HepG2 (cell line): ENCODE measurements around the gene TGM2. TPM values are rescaled to one million over a fixed set of nuclear protein-coding genes. Genes with fewer than 3 reads are reported as not detected.

Experiments
- DDIT3 ChIP-seq: sonication (generic); formaldehyde crosslinking; IDR thresholded peaks from 2 replicates; pipeline ENCODE4 v1.4.0; 2020; ENCODE audit warnings: mild to moderate bottlenecking, missing genetic modification reagents
- DNMT3B ChIP-seq: conservative IDR thresholded peaks from 2 replicates; pipeline ENCODE4 v1.6.1; 2016; ENCODE audit warnings: missing biosample characterization, control low read depth
- FIP1L1 ChIP-seq: fragments of 200-400 bp; formaldehyde crosslinking; IDR thresholded peaks from 2 replicates; pipeline ENCODE4 v1.6.1; 2018; ENCODE audit warnings: low read depth, mild to moderate bottlenecking, low read length, moderate library complexity, borderline replicate concordance; ENCODE audit not compliant: insufficient read depth
- HOXA7 ChIP-seq: sonication (generic); formaldehyde crosslinking; IDR thresholded peaks from 2 replicates; pipeline ENCODE4 v1.8.1; 2022; ENCODE audit warnings: mild to moderate bottlenecking, missing genetic modification reagents, moderate library complexity
- MTERF4 ChIP-seq: sonication (generic); formaldehyde crosslinking; IDR thresholded peaks from 2 replicates; pipeline ENCODE4 v1.8.0; 2023; ENCODE audit warnings: mild to moderate bottlenecking, missing genetic modification reagents
- NFE2L2 ChIP-seq: fragments of 150-350 bp; IDR thresholded peaks from 2 replicates; pipeline ENCODE4 v1.6.1; 2014; ENCODE audit warnings: low read length
- RBFOX2 ChIP-seq: fragments of 200-400 bp; formaldehyde crosslinking; IDR thresholded peaks from 2 replicates; pipeline ENCODE4 v1.6.1; 2017; ENCODE audit warnings: low read depth, mild to moderate bottlenecking, low read length
- SRF ChIP-seq: IDR thresholded peaks from 2 replicates; pipeline ENCODE4 v1.6.1; 2011; ENCODE audit warnings: mild to moderate bottlenecking, low read depth, low read length, moderate library complexity
- ZFP90 ChIP-seq: sonication (generic); formaldehyde crosslinking; IDR thresholded peaks from 2 replicates; pipeline ENCODE4 v1.8.0; 2022; ENCODE audit warnings: missing genetic modification reagents, mild to moderate bottlenecking, inconsistent platforms, borderline replicate concordance
- ZMYM3 ChIP-seq: sonication (generic); formaldehyde crosslinking; IDR thresholded peaks from 2 replicates; pipeline ENCODE4 v1.5.1; 2020; ENCODE audit warnings: mild to moderate bottlenecking, missing genetic modification reagents
- ZNF138 ChIP-seq: sonication (generic); formaldehyde crosslinking; IDR thresholded peaks from 2 replicates; pipeline ENCODE4 v1.5.0; 2020; ENCODE audit warnings: mild to moderate bottlenecking, low read depth, missing genetic modification reagents
- ZNF18 ChIP-seq: sonication (generic); formaldehyde crosslinking; IDR thresholded peaks from 2 replicates; pipeline ENCODE4 v1.8.0; 2022; ENCODE audit warnings: mild to moderate bottlenecking, missing genetic modification reagents; ENCODE audit not compliant: insufficient replicate concordance
- ZNF207 ChIP-seq: fragments of 450-650 bp; IDR thresholded peaks from 2 replicates; pipeline ENCODE4 v1.6.1; 2016; ENCODE audit warnings: antibody characterized with exemption, borderline replicate concordance
- ZNF232 ChIP-seq: sonication (generic); formaldehyde crosslinking; IDR thresholded peaks from 2 replicates; pipeline ENCODE4 v1.4.0; 2020; ENCODE audit warnings: missing genetic modification reagents, borderline replicate concordance
- ZNF350 ChIP-seq: sonication (generic); formaldehyde crosslinking; IDR thresholded peaks from 2 replicates; pipeline ENCODE4 v1.4.0; 2020; ENCODE audit warnings: mild to moderate bottlenecking, low read depth, missing genetic modification reagents, borderline replicate concordance
- ZNF564 ChIP-seq: sonication (generic); formaldehyde crosslinking; IDR thresholded peaks from 2 replicates; pipeline ENCODE4 v1.8.1; 2023; ENCODE audit warnings: mild to moderate bottlenecking, missing genetic modification reagents
- ZNF589 ChIP-seq: sonication (generic); formaldehyde crosslinking; conservative IDR thresholded peaks from 2 replicates; pipeline ENCODE4 v1.8.0; 2022; ENCODE audit warnings: mild to moderate bottlenecking, moderate library complexity, missing genetic modification reagents
- ZNF724P ChIP-seq: sonication (generic); formaldehyde crosslinking; IDR thresholded peaks from 2 replicates; pipeline ENCODE4 v1.8.0; 2022; ENCODE audit warnings: missing genetic modification reagents, borderline replicate concordance
- ZNF747 ChIP-seq: sonication (generic); formaldehyde crosslinking; IDR thresholded peaks from 2 replicates; pipeline ENCODE4 v1.8.1; 2023; ENCODE audit warnings: missing genetic modification reagents, mild to moderate bottlenecking, borderline replicate concordance
- ZNF780A ChIP-seq: sonication (generic); formaldehyde crosslinking; IDR thresholded peaks from 2 replicates; pipeline ENCODE4 v1.8.0; 2022; ENCODE audit warnings: mild to moderate bottlenecking, missing genetic modification reagents, moderate library complexity
- ZNF792 ChIP-seq: IDR thresholded peaks from 2 replicates; pipeline ENCODE4 v1.6.1; 2016
- ZNF816 ChIP-seq: sonication (generic); formaldehyde crosslinking; IDR thresholded peaks from 2 replicates; pipeline ENCODE4 v1.8.0; 2022; ENCODE audit warnings: missing genetic modification reagents, mild to moderate bottlenecking, borderline replicate concordance
- ZUFSP ChIP-seq: sonication (generic); formaldehyde crosslinking; IDR thresholded peaks from 2 replicates; pipeline ENCODE4 v1.9.0; 2021; ENCODE audit warnings: missing genetic modification reagents, mild to moderate bottlenecking, borderline replicate concordance
- polyA plus RNA-seq, 8 experiments: library from polyadenylated mRNA; depleted of rRNA in 3 of 8; stranded (reverse) in 7 of 8; unstranded in 1 of 8; fragments of >200 nt; fragmentation: Illumina TruSeq in 4 of 8; extraction: Trizol in 4 of 8; gene quantifications; 2 replicates each; pipeline versions ENCODE4 v1.2.1 to v1.2.3, GENCODE V29; 2011 to 2016; ENCODE audit warnings: low read depth in 4 of 8, missing spikeins in 1 of 8, mixed read lengths in 1 of 8; ENCODE audit not compliant: insufficient read depth in 1 of 8
- total RNA-seq, 5 experiments: library from RNA; depleted of rRNA; stranded (reverse); fragments of >200 nt; fragmentation: Illumina TruSeq; extraction: Trizol; gene quantifications; 2 replicates each; pipeline ENCODE4 v1.2.3, GENCODE V29; 2016; ENCODE audit warnings: low read depth in 1 of 5
- TF ChIP-seq, protein P1 (sequence below): sonication (generic); formaldehyde crosslinking; IDR thresholded peaks from 2 replicates; pipeline ENCODE4 v1.4.0; 2020; ENCODE audit warnings: missing genetic modification reagents
- TF ChIP-seq, protein P2 (sequence below): sonication (generic); formaldehyde crosslinking; IDR thresholded peaks from 2 replicates; pipeline ENCODE4 v1.8.1; 2023; ENCODE audit warnings: mild to moderate bottlenecking, inconsistent platforms, moderate library complexity, missing genetic modification reagents, borderline replicate concordance

The TGM2 gene
- total and polyA plus RNA-seq, 2 of the 13 experiments (the other 11 are each of a cell fraction or from before 2014, with no cell fraction given): 4.2 to 46.4 TPM

DNA sequence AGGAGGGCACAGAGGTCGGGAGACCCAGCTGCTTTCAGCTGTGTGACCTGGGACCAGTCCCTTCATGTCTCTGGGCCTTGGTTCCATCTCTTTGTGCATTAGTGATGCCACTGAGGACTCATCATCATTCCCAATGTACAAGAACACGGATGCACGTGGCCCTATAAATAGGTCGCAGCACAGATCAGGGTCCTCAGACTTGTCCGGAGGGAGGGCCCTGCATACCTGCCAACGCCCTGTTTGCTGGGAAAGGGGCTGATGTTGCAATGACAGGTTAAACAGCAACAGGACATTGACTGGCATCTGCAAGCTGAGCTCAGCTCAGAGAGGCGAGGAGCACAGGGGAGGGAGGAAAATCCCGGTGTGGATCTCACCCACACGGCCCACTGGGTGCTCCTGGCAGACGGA, 21.8 kb downstream of the TGM2 start (continued):
- TF ChIP-seq ZUFSP (CRISPR knock-in tag) (no peak), ZNF589 (CRISPR knock-in tag) (peak; percentile 93), DDIT3 (CRISPR knock-in tag) (no peak; the same call in 1 of the 2 replicates), ZNF780A (CRISPR knock-in tag) (peak; percentile 96), HOXA7 (no peak), ZNF138 (CRISPR knock-in tag) (0 out of 2 replicates have a peak, but pooled peaks have one; percentile 92), RBFOX2 (0 out of 2 replicates have a peak, but pooled peaks have one; percentile 32), NFE2L2 (no peak), ZNF792 (CRISPR knock-in tag) (peak; percentile 99), ZNF724P (peak; percentile 81; the same call in 1 of the 2 replicates), ZNF207 (no peak), ZNF816 (CRISPR knock-in tag) (no peak), ZNF747 (peak; percentile 79; the same call in 1 of the 2 replicates), ZNF232 (CRISPR knock-in tag) (peak; percentile 92), SRF (0 out of 2 replicates have a peak, but pooled peaks have one; percentile 43), ZNF564 (CRISPR knock-in tag) (peak; percentile 83; the same call in 1 of the 2 replicates), ZNF350 (CRISPR knock-in tag) (peak; percentile 93), ZNF18 (CRISPR knock-in tag) (no peak), ZMYM3 (CRISPR knock-in tag) (peak; percentile 99), MTERF4 (CRISPR knock-in tag) (peak; percentile 88; the same call in 1 of the 2 replicates), FIP1L1 (no peak), ZFP90 (CRISPR knock-in tag) (no peak), DNMT3B (CRISPR knock-in tag) (no peak)
- TF ChIP-seq, protein P1, sequence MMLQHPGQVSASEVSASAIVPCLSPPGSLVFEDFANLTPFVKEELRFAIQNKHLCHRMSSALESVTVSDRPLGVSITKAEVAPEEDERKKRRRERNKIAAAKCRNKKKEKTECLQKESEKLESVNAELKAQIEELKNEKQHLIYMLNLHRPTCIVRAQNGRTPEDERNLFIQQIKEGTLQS (CRISPR knock-in tag): peak; percentile 88
- TF ChIP-seq, protein P2, sequence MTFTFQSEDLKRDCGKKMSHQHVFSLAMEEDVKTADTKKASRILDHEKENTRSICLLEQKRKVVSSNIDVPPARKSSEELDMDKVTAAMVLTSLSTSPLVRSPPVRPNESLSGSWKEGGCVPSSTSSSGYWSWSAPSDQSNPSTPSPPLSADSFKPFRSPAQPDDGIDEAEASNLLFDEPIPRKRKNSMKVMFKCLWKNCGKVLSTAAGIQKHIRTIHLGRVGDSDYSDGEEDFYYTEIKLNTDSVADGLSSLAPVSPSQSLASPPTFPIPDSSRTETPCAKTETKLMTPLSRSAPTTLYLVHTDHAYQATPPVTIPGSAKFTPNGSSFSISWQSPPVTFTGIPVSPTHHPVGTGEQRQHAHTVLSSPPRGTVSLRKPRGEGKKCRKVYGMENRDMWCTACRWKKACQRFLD: no peak
